GM12891 (cell line): ENCODE results near the gene HACD2.

Experiments used
- DNase-seq: peaks from one replicate; pipeline ENCODE4 v3.0.0; 2011; ENCODE audit warnings: low spot score; ENCODE audit not compliant: insufficient read length
- FAIRE-seq: peaks from 2 replicates; lab custom pipeline; 2011; peaks lifted over from hg19 to GRCh38; lab: Jason Lieb, UNC
- PAX5 ChIP-seq: IDR thresholded peaks from 2 replicates; pipeline ENCODE4 v1.6.1; 2011; ENCODE audit warnings: low read length, moderate library complexity, mild to moderate bottlenecking; ENCODE audit not compliant: insufficient read depth, severe bottlenecking
- POLR2A ChIP-seq: IDR thresholded peaks from 2 replicates; pipeline ENCODE4 v1.6.1; 2011; ENCODE audit warnings: low read depth, low read length, control low read depth
- POLR2AphosphoS5 ChIP-seq: IDR thresholded peaks from 2 replicates; pipeline ENCODE4 v1.6.1; 2011; ENCODE audit warnings: low read depth, low read length, control low read depth
- POU2F2 ChIP-seq: IDR thresholded peaks from 2 replicates; pipeline ENCODE4 v1.6.1; 2011; ENCODE audit warnings: low read depth, mild to moderate bottlenecking, control low read depth, low read length, moderate library complexity
- SPI1 ChIP-seq: IDR thresholded peaks from 2 replicates; pipeline ENCODE4 v1.6.1; 2011; ENCODE audit warnings: low read depth, low read length, control low read depth
- TAF1 ChIP-seq: IDR thresholded peaks from 2 replicates; pipeline ENCODE4 v1.6.1; 2011; ENCODE audit warnings: low read depth, low read length, control low read depth

The HACD2 gene

GRCh38 chr3:123547881-123548519 is 36.9 kb downstream of the HACD2 start:
- DNase-seq = no peak
- no peak for TF ChIP-seq POU2F2
- no peak for TF ChIP-seq TAF1
- no peak for TF ChIP-seq POLR2A
- no peak for TF ChIP-seq PAX5
- no peak for TF ChIP-seq SPI1
- TF ChIP-seq POLR2AphosphoS5 = no peak
- FAIRE-seq = no peak

GRCh38 chr3:123546133-123546755 is 38.6 kb downstream of the HACD2 start:
- no peak for DNase-seq
- TF ChIP-seq POLR2AphosphoS5 (no peak), POLR2A (no peak), PAX5 (no peak), SPI1 (no peak), POU2F2 (no peak), TAF1 (no peak)
- no peak for FAIRE-seq

GRCh38 chr3:123543950-123544349 is 40.9 kb downstream of the HACD2 start:
- DNase-seq (no peak), FAIRE-seq (no peak)
- TF ChIP-seq POU2F2 = no peak
- no peak for TF ChIP-seq SPI1
- TF ChIP-seq POLR2A = no peak
- TF ChIP-seq PAX5 = no peak
- no peak for TF ChIP-seq POLR2AphosphoS5

GRCh38 chr3:123540285-123540684 is 44.6 kb downstream of the HACD2 start:
- TF ChIP-seq SPI1 = no peak
- no peak for TF ChIP-seq TAF1
- no peak for TF ChIP-seq POLR2A
- no peak for TF ChIP-seq PAX5
- TF ChIP-seq POU2F2 = no peak
- TF ChIP-seq POLR2AphosphoS5 = no peak
- no peak for FAIRE-seq
- DNase-seq = no peak

- FAIRE-seq (peak; percentile 76), DNase-seq (no peak)
- TF ChIP-seq PAX5 (no peak), POLR2AphosphoS5 (no peak), SPI1 (no peak)
Measured at GRCh38 chr3:123536153-123536895, 48.5 kb downstream of the HACD2 start.

- TF ChIP-seq POU2F2 (no peak), POLR2A (no peak), SPI1 (no peak), TAF1 (no peak), PAX5 (no peak), POLR2AphosphoS5 (no peak)
- FAIRE-seq (no peak), DNase-seq (no peak)
Measured at GRCh38 chr3:123535580-123535979, 49.3 kb downstream of the HACD2 start.

- DNase-seq (no peak), FAIRE-seq (peak; percentile 35)
- TF ChIP-seq POLR2A = no peak
- no peak for TF ChIP-seq POLR2AphosphoS5
- TF ChIP-seq TAF1 = no peak
- TF ChIP-seq PAX5 = no peak
- TF ChIP-seq SPI1 = no peak
- TF ChIP-seq POU2F2 = no peak
Measured at GRCh38 chr3:123534264-123534663, 50.6 kb downstream of the HACD2 start.

DNA sequence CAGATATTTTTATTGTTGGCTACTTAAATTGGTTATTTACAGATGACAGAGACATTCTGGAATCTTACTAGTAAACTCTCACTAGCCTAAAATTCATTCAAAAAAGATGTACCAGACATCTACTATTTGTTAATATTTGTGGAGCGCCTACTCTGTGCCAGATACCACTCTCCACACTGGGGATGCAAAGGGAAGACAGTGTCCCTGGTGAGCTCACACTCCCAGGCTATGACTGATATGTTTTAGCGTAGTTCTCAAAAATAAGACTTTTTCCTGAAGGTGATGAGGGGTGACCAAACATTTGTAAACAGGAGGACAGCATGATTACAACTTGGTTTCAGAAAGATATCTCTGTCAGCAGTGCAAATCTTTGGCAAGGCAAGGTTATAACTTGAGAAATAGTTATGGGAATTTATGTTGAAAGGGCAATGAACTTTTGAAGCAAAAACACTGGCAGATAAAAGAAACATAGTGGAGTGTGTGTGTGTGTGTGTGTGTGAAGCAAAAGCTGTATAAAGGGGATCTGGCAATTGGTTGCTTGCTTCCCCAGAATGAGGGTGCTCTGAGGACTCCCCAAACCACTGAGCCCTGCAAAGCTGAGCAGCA is 51.2 kb downstream of the HACD2 start:
- DNase-seq (no peak), FAIRE-seq (no peak)
- no peak for TF ChIP-seq POLR2AphosphoS5
- TF ChIP-seq TAF1 = no peak
- no peak for TF ChIP-seq SPI1
- no peak for TF ChIP-seq PAX5
- no peak for TF ChIP-seq POU2F2
- no peak for TF ChIP-seq POLR2A

DNA sequence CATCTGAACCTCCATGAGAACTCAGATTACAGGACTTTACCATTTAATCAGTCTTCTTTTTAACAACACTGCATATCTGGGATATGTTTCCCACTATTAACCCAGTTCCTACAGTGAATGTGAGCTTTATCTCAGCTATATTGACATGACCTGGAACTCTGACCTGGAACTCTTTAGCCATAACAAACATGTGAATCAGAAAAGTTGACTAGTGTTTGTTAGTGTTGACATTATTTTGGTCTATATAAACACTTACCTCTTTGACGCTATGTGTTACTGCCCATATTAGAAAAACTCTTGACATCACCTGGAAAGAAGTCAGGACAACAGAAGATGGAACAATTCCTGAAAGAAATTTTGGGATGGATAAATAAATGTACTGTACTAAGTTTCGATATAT is 56.7 kb downstream of the HACD2 start:
- DNase-seq (no peak), FAIRE-seq (no peak)
- TF ChIP-seq POLR2A = no peak
- no peak for TF ChIP-seq SPI1
- no peak for TF ChIP-seq TAF1
- TF ChIP-seq PAX5 = no peak
- no peak for TF ChIP-seq POU2F2
- TF ChIP-seq POLR2AphosphoS5 = no peak

DNA sequence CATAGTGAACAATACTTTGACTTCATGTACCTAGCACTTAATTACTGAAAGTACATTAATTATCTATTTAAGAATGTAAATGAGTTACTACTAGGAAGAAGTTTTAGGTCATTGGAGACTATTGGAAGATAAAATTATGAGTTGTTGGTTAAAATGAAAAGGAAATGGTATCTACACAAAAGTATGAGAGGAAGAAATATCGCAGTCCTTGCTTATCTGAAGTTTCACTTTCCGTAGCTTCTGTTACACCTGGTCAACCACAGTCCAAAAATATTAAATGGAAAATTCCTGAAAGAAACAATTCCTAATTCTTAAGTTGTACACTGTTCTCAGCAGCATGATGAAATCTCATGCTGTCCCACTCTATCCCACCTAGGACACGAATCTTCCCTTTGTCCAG is 57.8 kb downstream of the HACD2 start:
- DNase-seq (no peak), FAIRE-seq (no peak)
- TF ChIP-seq SPI1 (no peak), TAF1 (no peak), POU2F2 (no peak), POLR2A (no peak), PAX5 (no peak), POLR2AphosphoS5 (no peak)
